Osteoblast (primary cell): ENCODE results near the gene HP. TPM values are rescaled to one million over a fixed set of nuclear protein-coding genes. Genes with fewer than 3 reads are reported as not detected.

Source experiments
- DNase-seq: peaks from one replicate; pipeline ENCODE4 v3.0.0; 2011; ENCODE audit warnings: low spot score, mixed read lengths; ENCODE audit not compliant: insufficient read length; ENCODE audit errors: missing footprints
- H2AFZ ChIP-seq: 2 replicates; pipeline ENCODE4 v1.6.0; 2011; ENCODE audit warnings: mild to moderate bottlenecking, low read length
- H3K27ac ChIP-seq: 2 replicates; pipeline ENCODE4 v1.5.1; 2011; ENCODE audit warnings: mild to moderate bottlenecking, low read depth, low read length, moderate library complexity
- H3K27me3 ChIP-seq: 2 replicates; pipeline ENCODE4 v1.6.0; 2012; ENCODE audit warnings: mild to moderate bottlenecking, control low read depth, inconsistent platforms, low read length, moderate library complexity; ENCODE audit not compliant: insufficient read depth
- H3K36me3 ChIP-seq: 2 replicates; pipeline ENCODE4 v1.5.1; 2011; ENCODE audit warnings: mild to moderate bottlenecking, low read length, control low read depth, moderate library complexity; ENCODE audit not compliant: insufficient read depth
- H3K4me1 ChIP-seq: 2 replicates; pipeline ENCODE4 v1.5.1; 2011; ENCODE audit warnings: mild to moderate bottlenecking, low read length, control low read depth, moderate library complexity; ENCODE audit not compliant: insufficient read depth
- H3K4me2 ChIP-seq: 2 replicates; pipeline ENCODE4 v1.6.0; 2011; ENCODE audit warnings: mild to moderate bottlenecking, low read length; ENCODE audit not compliant: insufficient read depth
- H3K4me3 ChIP-seq: fragments of 200-600 bp; sonication (generic); 3 replicates; pipeline ENCODE4 v1.5.1; 2012; ENCODE audit warnings: mild to moderate bottlenecking, low read length, inconsistent platforms; ENCODE audit not compliant: insufficient read depth
- H3K79me2 ChIP-seq: 2 replicates; pipeline ENCODE4 v1.6.0; 2012; ENCODE audit warnings: mild to moderate bottlenecking, low read length, control low read depth, inconsistent platforms; ENCODE audit not compliant: insufficient read depth
- H3K9me3 ChIP-seq: 2 replicates; pipeline ENCODE4 v1.5.1; 2011; ENCODE audit warnings: low read depth, low read length, control low read depth
- H4K20me1 ChIP-seq: 2 replicates; pipeline ENCODE4 v1.6.0; 2012; ENCODE audit warnings: mild to moderate bottlenecking, low read length, control low read depth; ENCODE audit not compliant: insufficient read depth
- CTCF ChIP-seq: IDR thresholded peaks from 2 replicates; pipeline ENCODE4 v1.5.1; 2011; ENCODE audit warnings: mild to moderate bottlenecking, low read depth, low read length, moderate library complexity; ENCODE audit errors: extremely low read depth
- total RNA-seq: library from RNA; depleted of rRNA; stranded (reverse); fragments of >200 nt; gene quantifications from 2 replicates; pipeline ENCODE4 v1.2.3, GENCODE V29; 2012

Gene HP
- total RNA-seq, 1 donor = not detected

- no peak overlapping the region for H2AFZ ChIP-seq
- H3K9me3 ChIP-seq = no peaks in the 10 kb centered on the region
- DNase-seq = peak; percentile 92
- H3K36me3 ChIP-seq = peaks cover 75% of the 10 kb centered on the region
- no peak overlapping the region for H3K27ac ChIP-seq
- H3K27me3 ChIP-seq = no peaks in the 10 kb centered on the region
- peaks cover 10% of the 10 kb centered on the region for H3K4me1 ChIP-seq
- H3K4me3 ChIP-seq = no peak overlapping the region
- TF ChIP-seq CTCF = peak; percentile 66
- H3K79me2 ChIP-seq = peaks cover 38% of the 10 kb centered on the region
- H3K4me2 ChIP-seq = no peak overlapping the region
- H4K20me1 ChIP-seq = peaks cover 22% of the 10 kb centered on the region
Observed at GRCh38 chr16:72099377-72099818, 45.1 kb downstream of the HP start.

GRCh38 chr16:72101195-72101594 is 46.9 kb downstream of the HP start:
- Histone ChIP-seq H3K27ac (no peak overlapping the region), H3K36me3 (peaks cover 90% of the 10 kb centered on the region), H2AFZ (no peak overlapping the region), H3K9me3 (no peaks in the 10 kb centered on the region), H3K27me3 (no peaks in the 10 kb centered on the region), H3K4me2 (no peak overlapping the region), H3K79me2 (peaks cover 20% of the 10 kb centered on the region), H4K20me1 (peaks cover 12% of the 10 kb centered on the region), H3K4me3 (no peak overlapping the region), H3K4me1 (no peaks in the 10 kb centered on the region)
- no peak for TF ChIP-seq CTCF
- no peak for DNase-seq

GRCh38 chr16:72104905-72105304 is 50.6 kb downstream of the HP start:
- no peaks in the 10 kb centered on the region for H3K79me2 ChIP-seq
- DNase-seq = peak; percentile 59
- TF ChIP-seq CTCF = no peak
- no peak overlapping the region for H2AFZ ChIP-seq
- no peak overlapping the region for H3K4me3 ChIP-seq
- H3K36me3 ChIP-seq = peaks cover 95% of the 10 kb centered on the region
- no peaks in the 10 kb centered on the region for H4K20me1 ChIP-seq
- no peaks in the 10 kb centered on the region for H3K27me3 ChIP-seq
- no peaks in the 10 kb centered on the region for H3K4me1 ChIP-seq
- H3K27ac ChIP-seq = no peak overlapping the region
- no peak overlapping the region for H3K4me2 ChIP-seq
- H3K9me3 ChIP-seq = no peaks in the 10 kb centered on the region

- Histone ChIP-seq H4K20me1 (no peaks in the 10 kb centered on the region), H3K36me3 (peaks cover 94% of the 10 kb centered on the region), H3K4me1 (no peaks in the 10 kb centered on the region), H3K4me2 (no peak overlapping the region), H3K9me3 (no peaks in the 10 kb centered on the region), H2AFZ (no peak overlapping the region), H3K27ac (no peak overlapping the region), H3K27me3 (no peaks in the 10 kb centered on the region), H3K79me2 (no peaks in the 10 kb centered on the region), H3K4me3 (no peak overlapping the region)
- TF ChIP-seq CTCF = no peak
- peak; percentile 72 for DNase-seq
Observed at GRCh38 chr16:72105978-72106377, 51.7 kb downstream of the HP start.
